Measurements from ENCODE around the gene ATP11A.

DNA sequence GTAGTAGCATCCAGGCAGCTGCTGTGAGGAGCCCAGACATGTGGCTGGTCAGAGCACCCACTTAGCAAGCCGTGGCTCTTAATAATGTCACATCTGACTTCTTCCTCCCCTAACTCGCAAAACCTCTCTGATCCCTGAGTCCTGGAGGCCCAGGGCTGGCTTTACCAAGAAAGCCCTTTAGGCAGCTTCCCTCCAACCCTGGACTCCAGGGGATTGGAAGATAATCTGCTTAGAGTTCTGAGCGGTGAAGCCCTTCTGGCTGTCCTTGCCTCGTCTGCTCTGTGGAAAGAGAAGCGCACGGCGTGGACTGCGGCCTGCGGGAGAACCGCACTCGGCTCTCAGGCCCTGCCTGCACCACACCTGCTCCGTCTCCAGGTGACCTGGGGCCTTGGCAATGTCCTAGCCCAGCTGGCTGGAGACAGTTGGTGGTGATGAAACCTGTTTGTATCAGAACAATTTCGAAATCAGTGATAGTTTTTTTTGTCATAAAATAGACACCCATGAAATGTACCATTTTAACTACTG lies 214.7 kb downstream of the ATP11A start:
- TF ChIP-seq GATA2 (IDR thresholded peaks at IDR 0.05; ENCODE audit: low read depth, low read length) (no peak), GATA3 (IDR thresholded peaks at IDR 0.05; ENCODE audit: low read depth, low read length) (no peak)
